NCI-H187 (cell line): ENCODE measurements around the gene ICAM1.
"Not testable (repeated sequence)": the region's sequence is repeated elsewhere in the genome, so short reads cannot be mapped to it uniquely, and the experiment has no call there.

ENCODE experiments used
- DNase-seq, 2 experiments: peaks; one replicate each; lab custom pipeline; 2025; lab: John Stamatoyannopoulos, UW

Gene ICAM1

GRCh38 chr19:10274589-10274988, 3.7 kb downstream of the ICAM1 start:
- no peak for DNase-seq

- DNase-seq: no peak
These were observed 7.1 kb downstream of the ICAM1 start for GRCh38 chr19:10277795-10278589.

GRCh38 chr19:10278935-10279334, 8.0 kb downstream of the ICAM1 start:
- no peak for DNase-seq

- no peak for DNase-seq
These were observed 9.0 kb downstream of the ICAM1 start for GRCh38 chr19:10279737-10280442.

- not testable (repeated sequence) for DNase-seq
These were observed 11.1 kb downstream of the ICAM1 start for GRCh38 chr19:10282043-10282442.

GRCh38 chr19:10283301-10284064, 12.6 kb downstream of the ICAM1 start:
- DNase-seq: no peak

GRCh38 chr19:10284065-10284959, 13.4 kb downstream of the ICAM1 start:
- no peak for DNase-seq

GRCh38 chr19:10284960-10285278, 14.0 kb downstream of the ICAM1 start:
- no peak for DNase-seq

- DNase-seq: no peak
These were observed 14.5 kb downstream of the ICAM1 start for GRCh38 chr19:10285393-10285792.

- no peak for DNase-seq
These were observed 16.1 kb downstream of the ICAM1 start, which contains the start of gene ICAM4 for GRCh38 chr19:10286803-10287737. Gene ICAM4, plus strand, starts transcription at chr19:10286955. Its CDS starts 58 bp downstream, at chr19:10287013.

- no peak for DNase-seq
These were observed 17.8 kb downstream of the ICAM1 start for GRCh38 chr19:10288662-10289166.

GRCh38 chr19:10289167-10289835, 18.4 kb downstream of the ICAM1 start:
- DNase-seq: no peak

- no peak for DNase-seq
These were observed 19.0 kb downstream of the ICAM1 start, which contains the start of gene ICAM5 for GRCh38 chr19:10289836-10290356. Gene ICAM5, plus strand, starts transcription at chr19:10289952. Its CDS starts 92 bp downstream, at chr19:10290044.

GRCh38 chr19:10290357-10290875, 19.5 kb downstream of the ICAM1 start:
- DNase-seq: no peak

- DNase-seq: no peak
These were observed 20.1 kb downstream of the ICAM1 start for GRCh38 chr19:10290876-10291553.

GRCh38 chr19:10291554-10292205, 20.8 kb downstream of the ICAM1 start:
- DNase-seq: no peak

GRCh38 chr19:10292206-10292788, 21.4 kb downstream of the ICAM1 start:
- no peak for DNase-seq
